Activated naive CD4-positive, alpha-beta T cell (primary cell): ENCODE data around the gene ME2.
A peak's percentile ranks its signal among the peaks of the same experiment; 100 is the strongest.
"Not testable (repeated sequence)": the region's sequence is repeated elsewhere in the genome, so short reads cannot be mapped to it uniquely, and the experiment has no call there.

Experiments
- DNase-seq, 4 experiments: peaks; one replicate each; lab custom pipeline; 2025; lab: John Stamatoyannopoulos, UW

ME2 gene

DNA sequence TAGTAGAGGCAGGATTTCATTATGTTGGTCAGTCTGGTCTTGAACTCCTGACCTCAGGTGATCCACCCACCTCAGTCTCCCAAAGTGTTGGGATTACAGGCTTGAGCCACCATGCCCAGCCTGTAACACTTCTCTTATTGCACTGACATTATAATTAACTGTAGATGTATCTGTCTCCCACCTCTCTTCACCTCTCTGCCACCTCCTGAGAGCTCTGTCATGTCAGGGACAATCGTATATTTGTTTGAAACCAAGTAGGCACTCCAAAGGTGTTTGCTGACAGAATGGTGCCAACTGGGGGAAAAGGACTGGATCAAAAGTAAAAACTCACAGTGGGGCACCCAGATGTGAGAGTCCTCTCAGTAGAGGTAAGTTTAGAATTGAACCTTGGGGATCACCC is 17.3 kb upstream of the ME2 start:
- DNase-seq = no peak

DNA sequence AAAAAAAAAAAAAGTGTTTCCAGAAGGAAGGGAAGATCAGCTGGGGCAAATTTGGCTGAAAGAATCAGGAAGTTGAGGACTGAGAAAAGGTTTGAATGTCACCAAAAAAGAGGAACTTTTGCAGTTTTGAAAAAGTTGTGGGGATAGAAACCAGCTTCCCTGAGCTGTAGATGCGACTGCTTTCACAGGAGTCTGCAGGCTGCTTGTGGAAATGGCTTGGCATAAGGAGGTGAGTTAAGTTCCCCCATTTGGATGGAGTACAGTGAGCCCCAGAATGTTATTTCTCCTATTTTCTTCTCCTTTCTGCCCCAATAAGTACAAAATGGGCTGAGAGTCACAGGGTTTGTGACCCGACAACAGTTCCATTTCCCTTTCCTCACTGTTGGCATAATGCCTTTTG is 16.5 kb upstream of the ME2 start:
- DNase-seq = no peak

DNA sequence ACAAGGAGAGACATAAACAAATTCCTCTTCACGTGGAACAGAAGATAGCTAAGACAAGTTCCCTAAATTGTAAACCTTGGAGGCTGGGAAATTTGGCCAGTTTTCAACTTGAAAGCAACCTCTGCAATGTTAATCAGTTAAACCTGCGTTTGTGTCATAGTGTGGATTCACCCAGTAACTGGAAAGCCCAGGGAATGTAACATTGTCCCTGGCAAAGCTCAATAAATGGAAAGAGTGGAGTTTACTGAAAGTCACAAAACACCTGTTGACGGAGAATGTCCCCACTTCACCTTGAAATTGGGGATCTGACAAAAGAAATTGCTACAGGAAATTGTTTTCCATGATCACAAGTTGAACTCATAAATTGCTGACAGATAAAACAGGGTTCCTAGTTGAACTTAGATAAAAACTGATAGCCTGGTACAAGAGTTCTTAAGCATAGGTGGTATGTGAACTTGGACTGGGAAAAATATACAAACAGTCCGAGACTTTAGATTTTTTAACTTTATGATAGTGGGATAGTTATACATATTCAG is 15.0 kb upstream of the ME2 start:
- no peak for DNase-seq

DNA sequence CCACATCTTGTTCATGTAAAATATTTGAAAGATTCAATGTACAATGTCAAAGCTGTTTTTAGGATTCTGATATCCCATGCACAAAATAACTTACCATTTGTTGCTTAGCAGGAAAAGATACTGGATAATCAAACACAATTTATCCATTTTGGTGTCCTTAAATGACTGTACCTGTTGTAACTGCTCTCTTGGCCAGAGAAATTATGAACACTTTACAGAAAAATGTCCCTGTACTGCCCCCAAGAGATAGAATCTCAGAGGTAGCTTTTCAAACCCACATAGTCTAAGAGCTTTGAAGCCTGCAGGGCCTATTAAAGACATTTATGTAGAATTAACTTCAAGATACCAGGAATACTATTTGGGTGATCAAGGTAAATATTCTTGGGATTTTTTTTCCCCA is 12.2 kb upstream of the ME2 start:
- DNase-seq = no peak

DNA sequence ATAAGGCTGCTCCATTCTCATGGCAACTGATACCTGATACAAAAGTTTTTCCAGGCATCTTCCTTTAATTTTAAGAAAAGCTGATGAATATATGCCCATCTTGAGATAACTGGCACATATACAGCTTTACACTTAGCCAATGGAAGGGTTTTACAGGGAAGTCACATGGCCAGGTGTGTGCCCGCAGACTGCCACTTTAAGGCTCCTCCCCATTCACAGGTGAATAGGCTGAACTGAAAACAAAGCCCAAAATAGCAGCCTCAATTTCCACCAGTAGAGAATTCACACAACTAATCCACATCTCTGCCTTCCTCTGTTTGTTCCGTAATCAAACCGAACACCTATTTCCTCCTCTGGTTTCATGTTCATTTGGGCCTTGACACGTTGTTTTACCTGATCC is 9.8 kb upstream of the ME2 start:
- DNase-seq = no peak

DNA sequence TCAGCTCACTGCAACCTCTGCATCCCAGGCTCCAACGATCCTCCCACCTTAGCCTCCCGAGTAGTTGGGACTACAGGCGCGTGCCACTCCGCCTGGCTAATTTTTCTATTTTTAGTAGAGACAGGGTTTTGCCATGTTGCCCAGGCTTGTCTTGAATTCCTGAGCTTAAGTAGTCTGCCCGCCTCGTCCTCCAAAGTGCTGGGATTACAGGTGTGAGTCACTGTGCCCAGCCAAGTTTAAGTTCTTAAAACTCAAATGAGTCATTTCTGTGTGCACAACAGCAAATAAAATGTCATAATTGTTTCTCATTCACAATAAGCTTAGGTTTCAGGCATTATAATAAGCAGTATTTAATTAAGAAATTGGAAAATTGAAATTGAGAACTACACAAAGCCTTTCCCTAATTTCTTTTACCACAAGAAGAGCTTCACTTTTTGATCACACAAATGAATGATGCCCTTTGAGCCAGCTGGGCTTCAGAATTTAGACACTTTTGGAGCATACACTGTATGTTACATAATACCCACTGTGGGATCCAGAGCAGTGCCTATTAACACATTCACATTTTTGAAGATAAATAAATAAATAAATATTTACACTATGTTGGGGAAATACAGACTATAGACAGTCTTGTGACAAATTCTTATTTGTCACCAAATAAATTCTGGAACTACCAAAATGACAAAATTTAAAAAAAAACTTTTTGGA is 8.6 kb upstream of the ME2 start:
- DNase-seq = no peak

DNA sequence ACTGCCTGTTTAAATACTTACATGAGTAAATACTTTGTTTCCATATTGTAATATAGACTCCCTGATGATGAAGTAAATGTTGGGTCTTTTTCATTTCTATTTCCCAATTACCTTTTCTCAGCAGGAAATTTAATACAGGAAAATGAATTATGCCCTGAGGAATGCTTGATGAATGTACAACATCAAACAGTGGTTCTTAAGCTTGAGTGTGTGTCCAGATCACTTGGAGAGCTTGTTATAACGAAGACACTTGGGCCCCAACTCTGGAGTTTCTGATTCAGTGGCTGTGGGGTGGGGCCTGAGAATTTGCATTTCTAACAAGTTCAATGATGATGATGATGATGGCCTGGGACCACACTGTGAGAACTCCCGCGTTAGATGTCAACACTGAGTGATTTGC is 7.1 kb upstream of the ME2 start:
- no peak for DNase-seq

DNA sequence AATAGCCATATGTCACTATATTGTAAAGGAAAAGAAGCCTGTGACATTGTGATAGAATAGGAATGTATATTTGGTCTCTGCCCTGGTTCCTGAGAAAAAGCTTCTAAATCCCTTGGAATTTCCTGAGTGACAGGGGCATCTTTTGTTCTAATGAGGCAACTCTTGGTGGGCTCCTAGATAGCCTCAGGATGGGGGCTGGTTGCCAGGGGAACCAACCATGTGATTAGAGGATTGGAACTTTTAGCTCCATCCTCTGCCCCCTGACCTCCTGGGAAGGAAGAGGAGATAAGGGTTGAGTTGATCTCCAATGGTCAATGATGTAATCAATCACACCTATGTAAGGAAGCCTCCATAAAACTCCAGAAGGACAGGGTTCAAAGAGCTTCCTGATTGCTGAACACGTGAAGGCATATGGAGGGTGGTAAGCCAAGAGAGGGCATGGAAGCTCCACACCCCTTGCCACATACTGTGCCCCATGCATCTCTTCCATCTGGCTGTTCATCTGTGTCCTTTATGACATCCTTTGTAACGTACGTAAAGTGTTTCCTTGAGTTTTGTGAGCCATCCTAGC is 2.9 kb upstream of the ME2 start:
- no peak for DNase-seq

DNA sequence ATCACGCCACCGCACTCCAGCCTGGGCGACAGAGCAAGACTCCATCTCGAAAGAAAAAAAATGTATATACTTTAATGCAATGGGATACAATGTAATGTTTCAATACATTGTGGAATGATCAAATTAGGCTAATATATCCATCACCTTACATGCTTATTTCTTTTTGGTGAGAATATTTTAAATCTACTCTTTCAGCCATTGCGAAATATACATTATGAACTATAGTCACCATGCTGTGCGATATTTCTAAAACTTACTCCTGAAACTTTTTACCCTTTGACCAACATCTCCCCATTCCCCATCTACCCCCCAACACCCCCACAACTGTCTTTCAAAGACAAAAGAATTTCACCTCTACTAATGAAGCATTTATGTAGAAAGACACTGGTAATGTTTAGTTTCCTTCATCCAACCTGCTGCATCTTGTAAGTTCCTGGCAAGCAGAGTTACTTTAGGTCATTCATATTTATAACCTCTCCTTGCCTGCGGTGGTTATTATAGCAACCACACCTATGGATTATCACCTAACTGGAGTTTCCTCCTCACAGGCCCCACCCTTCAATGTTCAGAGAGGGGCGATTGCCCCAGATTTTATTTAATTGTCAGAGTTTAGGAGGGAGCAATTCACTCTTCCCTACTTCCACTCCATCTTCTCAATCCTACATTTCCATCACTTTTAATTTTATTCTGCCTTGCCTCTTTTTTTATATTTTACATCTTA is 1.2 kb upstream of the ME2 start:
- DNase-seq = no peak

DNA sequence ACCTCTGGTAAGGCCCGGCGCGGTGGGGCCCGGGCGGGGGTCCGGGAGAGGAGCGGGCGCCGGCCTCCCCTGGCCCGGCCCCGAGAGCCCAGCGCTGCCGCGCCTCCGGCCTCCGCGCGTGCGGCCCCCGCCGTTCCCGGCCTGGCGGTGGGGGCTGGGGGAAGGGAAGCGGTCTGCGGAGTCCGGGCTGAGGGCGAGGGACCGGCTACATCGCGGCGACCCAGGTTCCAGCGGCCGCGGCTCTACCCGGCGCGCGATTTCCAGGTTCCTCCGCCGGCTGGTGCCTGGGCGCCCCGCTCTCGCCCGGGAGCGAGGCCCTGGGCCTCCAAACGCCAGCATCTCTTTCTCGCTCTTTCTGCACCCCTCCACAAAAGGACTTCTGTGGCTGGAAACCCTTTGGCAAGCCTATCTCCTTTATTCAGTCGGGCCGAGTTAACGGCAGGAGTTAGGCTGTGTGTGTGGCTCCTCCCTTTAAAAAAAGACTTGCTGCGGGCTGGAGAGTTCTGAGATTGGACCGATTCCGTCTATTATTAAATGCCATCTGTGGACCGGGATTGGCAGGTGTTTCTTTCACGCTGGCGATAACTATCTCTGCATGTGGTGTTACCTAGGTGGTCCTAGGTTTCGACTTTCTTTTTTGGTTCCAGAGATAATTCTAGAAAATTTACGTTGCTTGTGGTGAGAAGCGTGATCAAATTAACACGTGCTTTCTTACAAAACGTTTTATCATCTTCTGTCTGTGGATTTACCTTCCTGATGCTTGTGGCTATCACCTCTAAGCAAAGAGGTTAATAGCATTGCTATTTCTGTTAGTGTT is 592 bp downstream of the ME2 start:
- DNase-seq = peak in 1 of 4 experiments; percentile 3

DNA sequence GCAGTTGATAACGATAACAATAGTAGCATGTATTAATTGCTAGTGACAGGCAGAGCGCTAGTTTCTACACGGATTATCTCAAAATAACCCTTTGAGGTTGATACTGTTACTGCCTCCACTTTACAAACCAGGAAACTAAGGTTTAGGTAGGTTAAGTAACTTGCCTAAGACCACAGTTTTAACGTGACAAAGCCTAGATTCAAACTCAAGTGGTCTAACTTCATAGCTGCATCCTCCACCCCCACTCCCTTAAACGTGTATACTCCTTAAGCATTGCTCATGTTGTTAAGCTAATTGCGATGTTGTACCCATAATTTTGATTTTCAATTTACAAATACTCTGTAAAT is 1.2 kb downstream of the ME2 start:
- no peak for DNase-seq

DNA sequence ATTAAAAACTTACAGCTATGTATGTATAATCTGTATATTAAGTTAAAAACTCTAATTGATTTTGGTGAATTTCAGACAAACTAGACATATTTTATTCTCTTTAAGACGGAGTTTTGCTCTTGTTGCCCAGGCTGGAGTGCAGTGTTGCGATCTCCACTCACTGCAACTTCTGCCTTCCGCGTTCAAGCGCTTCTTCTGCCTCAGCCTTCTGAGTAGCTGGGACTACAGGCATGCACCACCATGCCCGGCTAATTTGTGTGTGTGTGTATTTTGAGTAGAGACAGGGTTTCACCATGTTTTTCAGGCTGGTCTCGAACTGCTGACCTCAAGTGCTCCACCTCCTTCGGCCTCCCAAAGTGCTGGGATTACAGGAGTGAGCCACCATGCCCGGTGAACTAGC is 2.0 kb downstream of the ME2 start:
- DNase-seq = not testable (repeated sequence)

DNA sequence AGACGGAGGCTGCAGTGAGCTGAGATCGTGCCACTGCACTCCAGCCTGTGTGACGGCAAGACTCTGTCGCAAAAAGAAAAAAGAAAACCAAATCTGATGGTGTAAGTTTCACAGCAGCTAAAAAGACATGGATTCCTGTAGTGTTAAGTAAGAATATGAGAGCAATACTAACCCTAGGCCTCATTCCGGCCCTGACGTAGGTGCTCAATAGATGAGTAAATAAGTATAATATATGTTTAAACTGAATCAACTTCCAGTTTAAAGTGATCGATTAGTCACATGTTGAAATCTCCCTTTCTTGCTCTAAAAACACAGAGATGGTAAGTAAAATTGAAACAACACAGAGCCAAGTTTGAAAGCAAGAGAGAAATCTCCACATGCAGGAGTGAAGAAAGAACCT is 8.0 kb downstream of the ME2 start:
- DNase-seq = no peak

DNA sequence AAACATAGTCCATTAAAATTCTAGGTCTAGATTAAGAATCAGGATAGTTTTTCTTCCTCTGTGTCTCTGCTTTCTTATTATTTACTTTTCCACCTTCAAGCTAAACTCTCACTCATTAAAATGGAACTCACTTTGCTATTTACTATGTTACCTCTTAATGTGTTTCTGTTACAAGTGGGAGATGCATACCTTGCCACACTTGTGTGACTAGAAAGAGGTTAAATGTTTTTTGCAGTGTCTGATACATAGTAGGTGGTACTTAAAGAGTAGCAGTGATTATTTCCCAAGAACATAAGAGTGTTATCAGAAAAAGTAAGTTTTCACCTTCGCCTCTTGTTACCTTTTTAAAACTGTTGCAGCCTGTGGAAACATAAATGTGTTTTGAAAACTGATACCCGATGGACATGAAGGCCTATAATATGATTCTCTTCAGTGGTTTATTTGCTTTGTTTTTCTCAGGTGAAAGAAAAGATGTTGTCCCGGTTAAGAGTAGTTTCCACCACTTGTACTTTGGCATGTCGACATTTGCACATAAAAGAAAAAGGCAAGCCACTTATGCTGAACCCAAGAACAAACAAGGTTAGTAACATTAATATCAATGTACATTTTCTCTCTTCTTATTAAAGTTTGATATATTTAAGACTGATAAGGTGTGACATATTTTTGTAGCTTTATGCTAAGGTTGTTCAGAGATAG is 16.6 kb downstream of the ME2 start:
- no peak for DNase-seq

DNA sequence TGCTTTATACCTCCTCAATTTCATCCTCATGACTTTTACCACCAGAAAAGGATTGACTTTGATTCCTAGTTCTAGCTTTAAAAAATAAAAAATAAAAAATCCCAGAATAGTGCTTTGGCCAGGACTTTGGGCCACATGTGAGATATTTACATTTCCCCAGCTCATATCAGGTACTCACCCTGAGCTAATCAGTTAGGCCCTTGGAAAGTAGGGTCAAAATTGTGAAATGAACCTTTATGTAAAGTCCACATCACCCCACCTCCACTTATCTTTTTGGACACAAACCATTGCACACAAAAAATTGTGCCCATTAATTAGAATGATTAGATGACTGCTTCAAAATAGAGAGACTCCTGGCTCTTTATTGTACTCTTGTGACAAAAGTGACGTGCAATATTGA is 17.2 kb downstream of the ME2 start:
- no peak for DNase-seq

DNA sequence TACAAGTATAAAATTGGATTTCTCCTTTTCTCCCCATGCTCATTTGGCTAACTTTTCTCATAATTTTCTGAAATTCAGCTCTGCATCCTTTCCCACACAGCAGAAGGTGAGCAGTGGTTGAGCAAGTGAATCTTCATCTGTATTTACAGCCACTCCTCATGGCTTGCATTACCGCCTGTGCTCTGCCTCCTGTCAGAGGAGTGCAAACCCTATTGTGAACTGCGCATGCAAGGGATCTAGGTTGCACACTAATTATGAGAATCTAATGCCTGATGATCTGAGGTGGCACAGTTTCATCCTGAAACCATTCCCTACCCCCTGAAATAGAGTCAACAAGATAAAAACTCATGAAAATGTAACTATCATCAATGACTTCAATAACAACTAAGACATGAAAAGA is 20.0 kb downstream of the ME2 start:
- no peak for DNase-seq

DNA sequence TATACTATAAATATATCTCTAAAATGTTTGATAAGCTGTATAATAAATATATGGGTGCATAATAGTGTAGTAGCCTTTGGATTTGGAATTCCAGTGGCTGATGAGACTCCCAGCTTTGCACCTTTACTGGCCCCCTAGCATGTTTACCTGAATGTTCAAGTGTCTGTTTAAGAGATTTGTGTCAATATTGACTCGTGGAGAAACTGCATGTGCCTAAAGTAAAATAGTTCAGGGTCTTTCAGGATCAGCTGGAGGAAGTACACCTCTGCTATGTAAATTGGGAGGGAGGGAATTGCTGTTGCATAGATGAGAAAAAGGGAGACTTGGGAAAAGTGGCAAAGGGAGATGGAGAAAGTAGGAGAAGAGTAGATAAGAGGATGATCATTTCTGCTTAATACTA is 23.9 kb downstream of the ME2 start:
- DNase-seq = no peak

DNA sequence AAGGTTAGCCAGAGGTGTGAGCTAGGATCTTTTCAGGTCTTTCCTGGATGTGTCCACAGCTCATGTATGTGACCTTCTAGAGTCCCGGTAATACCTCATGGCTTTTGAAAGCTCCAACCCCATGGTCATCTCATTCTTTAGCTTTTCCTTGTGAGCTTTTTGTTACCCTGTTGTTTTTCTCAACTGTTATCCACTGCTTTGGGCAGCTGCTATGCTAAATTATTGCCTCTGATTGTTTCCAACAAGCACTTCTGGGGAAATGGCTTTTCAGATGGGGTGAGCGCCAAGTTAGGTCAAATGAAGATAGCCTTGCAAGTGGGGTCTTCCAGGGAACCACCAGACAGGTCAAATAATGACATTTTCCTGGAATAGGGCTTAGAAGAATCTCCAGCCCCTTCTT is 27.9 kb downstream of the ME2 start:
- DNase-seq = no peak

DNA sequence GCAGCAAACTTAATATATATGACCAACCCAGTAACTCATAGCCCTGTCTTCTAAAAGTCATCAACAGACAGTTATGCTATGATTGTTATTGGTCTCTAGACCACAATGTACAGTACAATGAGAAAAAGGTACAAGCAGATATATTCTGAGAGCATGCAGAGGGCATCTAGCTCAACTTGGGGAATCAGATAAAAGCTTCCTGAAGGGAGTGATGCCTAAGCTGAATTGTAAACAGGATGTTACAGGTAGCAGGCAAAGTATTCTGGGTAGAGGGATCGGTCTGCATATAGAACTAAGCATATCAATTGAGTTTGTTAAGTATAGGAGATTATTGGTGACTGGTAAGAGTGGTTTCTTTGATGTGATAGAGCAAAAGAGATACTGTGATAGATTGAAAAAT is 30.3 kb downstream of the ME2 start:
- no peak for DNase-seq

DNA sequence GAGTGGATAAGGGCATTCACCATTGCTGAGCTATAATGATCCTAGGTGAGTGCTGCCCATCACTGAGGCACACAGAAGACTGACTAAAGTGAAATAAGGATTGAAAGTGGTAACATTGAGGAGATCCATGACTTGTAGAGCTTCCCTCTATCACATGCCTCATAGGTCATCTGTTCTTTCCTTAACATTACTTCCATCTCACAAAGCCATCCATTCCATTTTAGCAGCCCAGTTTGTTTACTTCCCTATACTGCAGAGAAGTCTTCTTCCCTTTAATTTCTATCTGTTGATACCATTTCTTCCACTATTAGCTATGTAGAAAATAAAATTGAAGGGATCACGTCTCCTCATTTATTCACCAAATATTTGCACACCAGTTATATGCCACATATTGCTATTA is 32.1 kb downstream of the ME2 start:
- DNase-seq = no peak

DNA sequence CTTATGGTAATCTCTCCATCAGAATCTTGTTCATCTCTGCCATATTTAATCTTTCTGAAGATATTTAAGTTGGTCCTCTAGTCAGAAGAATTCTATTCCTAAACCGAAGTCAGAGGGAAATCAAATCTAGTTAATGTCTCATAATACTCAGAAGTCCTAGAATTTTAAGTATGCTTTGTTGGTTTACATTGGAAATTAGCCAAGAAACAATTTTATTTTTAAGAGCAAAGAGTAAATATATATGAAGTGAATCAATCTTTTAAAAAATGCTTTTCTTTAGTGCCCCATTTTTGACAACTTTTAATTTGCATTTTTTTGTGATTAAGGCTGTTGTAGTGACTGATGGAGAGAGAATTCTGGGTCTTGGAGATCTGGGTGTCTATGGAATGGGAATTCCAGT is 38.1 kb downstream of the ME2 start:
- DNase-seq = no peak

DNA sequence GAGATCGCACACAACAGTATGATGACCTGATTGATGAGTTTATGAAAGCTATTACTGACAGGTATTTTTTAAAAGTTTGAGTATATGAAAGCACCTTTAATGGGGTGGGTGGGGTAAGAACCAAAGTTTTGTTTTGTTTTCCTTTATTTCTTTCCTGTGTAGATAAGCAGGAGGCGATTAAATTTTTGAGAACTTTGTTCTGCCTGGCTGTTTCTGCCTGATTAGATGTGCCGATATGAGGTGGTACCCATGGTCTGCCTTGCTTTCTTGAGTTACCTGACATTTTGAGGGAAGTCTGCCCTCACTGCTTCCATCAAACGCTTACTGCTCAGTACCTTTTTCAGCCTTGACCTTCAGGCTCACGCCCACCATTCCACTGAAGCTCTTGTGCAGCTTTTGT is 39.2 kb downstream of the ME2 start:
- no peak for DNase-seq
